H9 (cell line): ENCODE results near the gene PRKX. TPM values are rescaled to one million over a fixed set of nuclear protein-coding genes. Genes with fewer than 3 reads are reported as not detected.

ENCODE experiments used
- DNase-seq: peaks from one replicate; pipeline ENCODE4 v3.0.0-alpha.2; 2017
- H2AFZ ChIP-seq: one replicate; pipeline ENCODE4 v1.6.1; 2013; ENCODE audit warnings: mild to moderate bottlenecking, low read length, control low read depth, moderate library complexity
- H2AK5ac ChIP-seq: 2 replicates; pipeline ENCODE4 v1.6.1; 2013; ENCODE audit warnings: low read length, control low read depth, mixed read lengths; ENCODE audit not compliant: insufficient read length
- H2BK120ac ChIP-seq: one replicate; pipeline ENCODE4 v1.6.1; 2013; ENCODE audit warnings: low read depth, mild to moderate bottlenecking, low read length, control low read depth, inconsistent platforms; ENCODE audit not compliant: poor library complexity, severe bottlenecking
- H2BK12ac ChIP-seq: 2 replicates; pipeline ENCODE4 v1.6.1; 2013; ENCODE audit warnings: low read length, control low read depth, mixed read lengths, low read depth; ENCODE audit not compliant: insufficient read length
- H2BK15ac ChIP-seq: 2 replicates; pipeline ENCODE4 v1.6.1; 2013; ENCODE audit warnings: low read depth, low read length, control low read depth
- H2BK20ac ChIP-seq: one replicate; pipeline ENCODE4 v1.6.1; 2013; ENCODE audit warnings: low read depth, mild to moderate bottlenecking, low read length, control low read depth, inconsistent platforms; ENCODE audit not compliant: poor library complexity, severe bottlenecking
- H2BK5ac ChIP-seq: 2 replicates; pipeline ENCODE4 v1.6.1; 2013; ENCODE audit warnings: low read length, control low read depth, mixed read lengths; ENCODE audit not compliant: insufficient read length
- H3K14ac ChIP-seq: 2 replicates; pipeline ENCODE4 v1.6.1; 2013; ENCODE audit warnings: low read length, control low read depth; ENCODE audit not compliant: insufficient read depth
- H3K18ac ChIP-seq: 2 replicates; pipeline ENCODE4 v1.6.1; 2013; ENCODE audit warnings: low read depth, mild to moderate bottlenecking, mixed read lengths, low read length, control low read depth; ENCODE audit not compliant: insufficient read length
- H3K23ac ChIP-seq: 2 replicates; pipeline ENCODE4 v1.6.1; 2013; ENCODE audit warnings: low read length, control low read depth, mixed read lengths, low read depth; ENCODE audit not compliant: insufficient read length
- H3K23me2 ChIP-seq: 2 replicates; pipeline ENCODE4 v1.6.1; 2013; ENCODE audit warnings: low read depth, mild to moderate bottlenecking, mixed read lengths, low read length, control low read depth; ENCODE audit not compliant: insufficient read length, poor library complexity, severe bottlenecking
- H3K27ac ChIP-seq: 2 replicates; pipeline ENCODE4 v1.5.1; 2013; ENCODE audit warnings: low read length, control low read depth, mixed read lengths, low read depth; ENCODE audit not compliant: insufficient read length
- H3K27me3 ChIP-seq: 2 replicates; pipeline ENCODE4 v1.6.1; 2013; ENCODE audit warnings: low read length, control low read depth, inconsistent platforms; ENCODE audit not compliant: insufficient read depth
- H3K4ac ChIP-seq: 2 replicates; pipeline ENCODE4 v1.6.1; 2013; ENCODE audit warnings: low read depth, mild to moderate bottlenecking, control low read depth, inconsistent platforms, low read length, moderate library complexity
- H3K4me1 ChIP-seq: 2 replicates; pipeline ENCODE4 v1.6.1; 2013; ENCODE audit warnings: low read length, control low read depth, inconsistent platforms; ENCODE audit not compliant: insufficient read depth
- H3K4me2 ChIP-seq: 2 replicates; pipeline ENCODE4 v1.6.1; 2013; ENCODE audit warnings: low read length, control low read depth, mixed read lengths; ENCODE audit not compliant: insufficient read length, insufficient read depth
- H3K56ac ChIP-seq: 2 replicates; pipeline ENCODE4 v1.6.1; 2013; ENCODE audit warnings: low read depth, mild to moderate bottlenecking, mixed read lengths, low read length, control low read depth; ENCODE audit not compliant: insufficient read length
- H3K79me1 ChIP-seq: 2 replicates; pipeline ENCODE4 v1.6.1; 2013; ENCODE audit warnings: low read depth, mild to moderate bottlenecking, moderate library complexity, low read length, control low read depth, inconsistent platforms; ENCODE audit not compliant: insufficient read depth, poor library complexity, severe bottlenecking
- H3K79me2 ChIP-seq: 2 replicates; pipeline ENCODE4 v1.6.1; 2013; ENCODE audit warnings: low read length, control low read depth, inconsistent platforms; ENCODE audit not compliant: insufficient read depth
- H3K9ac ChIP-seq: 2 replicates; pipeline ENCODE4 v1.6.1; 2013; ENCODE audit warnings: low read length, control low read depth, mixed read lengths; ENCODE audit not compliant: insufficient read length; ENCODE audit errors: extremely low read depth
- H3K9me3 ChIP-seq: one replicate; pipeline ENCODE4 v1.6.1; 2013; ENCODE audit warnings: low read depth, low read length, inconsistent platforms; ENCODE audit not compliant: control insufficient read depth
- H3T11ph ChIP-seq: one replicate; pipeline ENCODE4 v1.6.1; 2013; ENCODE audit warnings: mild to moderate bottlenecking, low read length, control low read depth, inconsistent platforms
- H4K20me1 ChIP-seq: one replicate; pipeline ENCODE4 v1.6.1; 2013; ENCODE audit not compliant: control insufficient read depth, insufficient read length, insufficient read depth
- H4K5ac ChIP-seq: 2 replicates; pipeline ENCODE4 v1.6.1; 2013; ENCODE audit warnings: low read depth, mild to moderate bottlenecking, mixed read lengths, low read length, control low read depth; ENCODE audit not compliant: insufficient read length
- H4K8ac ChIP-seq: replicated peaks from 2 replicates; pipeline ENCODE4 v1.6.1; 2013; ENCODE audit warnings: low read length, control low read depth, mixed read lengths, low read depth; ENCODE audit not compliant: insufficient read length
- H4K91ac ChIP-seq: 2 replicates; pipeline ENCODE4 v1.6.1; 2013; ENCODE audit warnings: low read depth, mild to moderate bottlenecking, moderate library complexity, mixed read lengths, low read length, control low read depth; ENCODE audit not compliant: insufficient read length
- H3K27ac Mint-ChIP-seq, 3 experiments: 2 replicates in 2 of 3; 3 replicates in 1 of 3; pipeline ENCODE4 v1.8.0; 2020 to 2021; ENCODE audit warnings: mixed read lengths in 3 of 3, mild to moderate bottlenecking in 1 of 3, moderate library complexity in 1 of 3
- H3K27me3 Mint-ChIP-seq: 2 replicates; pipeline ENCODE4 v1.8.0; 2021; ENCODE audit warnings: low read depth, mild to moderate bottlenecking, moderate library complexity, mixed read lengths
- H3K36me3 Mint-ChIP-seq, 3 experiments: 2 replicates in 2 of 3; 3 replicates in 1 of 3; pipeline ENCODE4 v1.8.0; 2020 to 2021; ENCODE audit warnings: low read depth in 3 of 3, mixed read lengths in 3 of 3; ENCODE audit not compliant: insufficient read depth in 1 of 3
- H3K4me1 Mint-ChIP-seq, 2 experiments: 2 replicates each; pipeline ENCODE4 v1.8.0; 2020; ENCODE audit warnings: mixed read lengths in 2 of 2
- H3K4me3 Mint-ChIP-seq, 2 experiments: 2 replicates in 1 of 2; 3 replicates in 1 of 2; pipeline ENCODE4 v1.8.0; 2020 to 2021; ENCODE audit warnings: mild to moderate bottlenecking in 2 of 2, mixed read lengths in 2 of 2, moderate library complexity in 1 of 2
- H3K9me3 Mint-ChIP-seq, 2 experiments: 2 replicates in 1 of 2; 3 replicates in 1 of 2; pipeline ENCODE4 v1.8.0; 2020; ENCODE audit warnings: mild to moderate bottlenecking in 2 of 2, mixed read lengths in 2 of 2, moderate library complexity in 1 of 2
- WGBS: extraction: QIAGEN DNeasy Blood & Tissue Kit; methylation state at CpG from one replicate; pipeline ENCODE4 v1.1.7; 2013; ENCODE audit warnings: missing lambda C conversion rate, low lambda C conversion rate, mixed read lengths; ENCODE audit not compliant: insufficient read length; ENCODE audit errors: extremely low coverage; 5-methylcytosine and 5-hydroxymethylcytosine counted together
- total RNA-seq: library from RNA; stranded (reverse); gene quantifications from 2 replicates; pipeline ENCODE4 v1.2.1, GENCODE V29; 2021
- TF ChIP-seq, protein P1 (sequence below): fragments of 200-600 bp; sonication (generic); conservative IDR thresholded peaks from 3 replicates; pipeline ENCODE4 v1.8.0; 2021; ENCODE audit warnings: antibody characterized with exemption, mild to moderate bottlenecking

Gene PRKX
- total RNA-seq, 1 experiment from 2014 or later: 108 TPM

DNA sequence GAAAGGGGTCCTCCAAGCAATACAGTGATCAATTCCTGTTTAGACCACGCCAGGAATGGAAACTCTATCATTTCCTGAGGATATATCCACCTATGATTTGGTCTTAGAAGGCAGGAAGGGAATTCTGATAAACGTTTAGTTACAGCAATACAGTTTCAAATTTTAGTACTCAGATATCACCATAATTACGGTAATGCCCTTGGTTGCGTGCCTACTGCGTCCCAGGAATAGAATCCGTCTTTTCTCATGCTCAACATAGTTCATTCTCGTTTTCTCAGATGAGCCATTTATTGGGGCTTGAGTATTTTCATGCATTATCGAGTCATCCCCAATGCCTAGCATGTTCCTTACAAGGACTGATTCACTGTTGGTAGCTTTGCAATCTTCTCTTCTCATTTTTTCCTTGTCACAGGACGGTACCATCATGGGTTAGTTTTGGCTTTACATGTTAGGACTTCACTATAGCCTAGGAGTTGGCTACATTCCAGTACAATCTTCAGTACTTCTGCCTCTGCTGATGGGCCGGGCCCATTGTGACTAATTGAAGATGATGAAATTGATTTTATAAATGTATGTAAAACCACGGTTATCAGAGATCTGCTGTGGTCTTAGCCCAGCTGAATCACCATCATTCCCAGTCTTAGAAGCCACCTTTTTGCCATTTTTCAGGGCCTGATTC lies 4.4 kb upstream of the PRKX start:
- no peaks in the 10 kb centered on the region for H3K79me1 ChIP-seq
- no peak overlapping the region for H2BK20ac ChIP-seq
- H3K4ac ChIP-seq: no peak overlapping the region
- no peak overlapping the region for H2BK5ac ChIP-seq
- no peak overlapping the region for H3K9ac ChIP-seq
- no peak overlapping the region for H4K8ac ChIP-seq
- H2AK5ac ChIP-seq: no peak overlapping the region
- no peak overlapping the region for H3K4me2 ChIP-seq
- H4K20me1 ChIP-seq: no peaks in the 10 kb centered on the region
- H3K27ac Mint-ChIP-seq: no peak overlapping the region; a peak in 1 of 7 replicates
- TF ChIP-seq, protein P1, sequence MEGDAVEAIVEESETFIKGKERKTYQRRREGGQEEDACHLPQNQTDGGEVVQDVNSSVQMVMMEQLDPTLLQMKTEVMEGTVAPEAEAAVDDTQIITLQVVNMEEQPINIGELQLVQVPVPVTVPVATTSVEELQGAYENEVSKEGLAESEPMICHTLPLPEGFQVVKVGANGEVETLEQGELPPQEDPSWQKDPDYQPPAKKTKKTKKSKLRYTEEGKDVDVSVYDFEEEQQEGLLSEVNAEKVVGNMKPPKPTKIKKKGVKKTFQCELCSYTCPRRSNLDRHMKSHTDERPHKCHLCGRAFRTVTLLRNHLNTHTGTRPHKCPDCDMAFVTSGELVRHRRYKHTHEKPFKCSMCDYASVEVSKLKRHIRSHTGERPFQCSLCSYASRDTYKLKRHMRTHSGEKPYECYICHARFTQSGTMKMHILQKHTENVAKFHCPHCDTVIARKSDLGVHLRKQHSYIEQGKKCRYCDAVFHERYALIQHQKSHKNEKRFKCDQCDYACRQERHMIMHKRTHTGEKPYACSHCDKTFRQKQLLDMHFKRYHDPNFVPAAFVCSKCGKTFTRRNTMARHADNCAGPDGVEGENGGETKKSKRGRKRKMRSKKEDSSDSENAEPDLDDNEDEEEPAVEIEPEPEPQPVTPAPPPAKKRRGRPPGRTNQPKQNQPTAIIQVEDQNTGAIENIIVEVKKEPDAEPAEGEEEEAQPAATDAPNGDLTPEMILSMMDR: no peak
- peaks cover 13% of the 10 kb centered on the region for H3K23me2 ChIP-seq
- H3K23ac ChIP-seq: no peak overlapping the region
- no peak overlapping the region for H3K14ac ChIP-seq
- no peak for DNase-seq
- H3K4me3 Mint-ChIP-seq: no peak overlapping the region
- no peaks in the 10 kb centered on the region; the same call in 1 of the 2 replicates for H3K27me3 Mint-ChIP-seq
- no CpG with 5 or more reads among the region's 11 CpGs for WGBS
- peaks cover 0 to 2% of the 10 kb centered on the region in 2 experiments; a peak in 2 of 5 replicates for H3K9me3 Mint-ChIP-seq
- no peaks in the 10 kb centered on the region for H3K4me1 ChIP-seq
- H3K18ac ChIP-seq: no peak overlapping the region
- H4K5ac ChIP-seq: no peak overlapping the region
- H3K27ac ChIP-seq: no peak overlapping the region
- no peaks in the 10 kb centered on the region for H3K79me2 ChIP-seq
- H3K4me1 Mint-ChIP-seq: peaks cover 7 to 10% of the 10 kb centered on the region in 2 experiments
- no peaks in the 10 kb centered on the region for H3K36me3 Mint-ChIP-seq
- H3K56ac ChIP-seq: no peak overlapping the region
- no peaks in the 10 kb centered on the region for H3K27me3 ChIP-seq
- H2BK12ac ChIP-seq: no peak overlapping the region
- H3K9me3 ChIP-seq: no peaks in the 10 kb centered on the region
- no peak overlapping the region for H2BK120ac ChIP-seq
- no peak overlapping the region for H4K91ac ChIP-seq
- no peak overlapping the region for H3T11ph ChIP-seq
- no peak overlapping the region for H2BK15ac ChIP-seq
- no peak overlapping the region for H2AFZ ChIP-seq
